ENCODE measurements around the gene STRAP. TPM values are rescaled to one million over a fixed set of nuclear protein-coding genes. Genes with fewer than 3 reads are reported as not detected.

STRAP gene
- total and polyA plus RNA-seq, 2 of the 13 experiments (the other 11 are each of a cell fraction or from before 2014, with no cell fraction given) = 66.9 to 118 TPM

GRCh38 chr12:15932971-15933370 lies 50.8 kb downstream of the STRAP start (continued):
- TF ChIP-seq REL (CRISPR knock-in tag; conservative IDR thresholded peaks at IDR 0.05) (no peak), CENPT (CRISPR knock-in tag; IDR thresholded peaks at IDR 0.05; ENCODE audit: low read depth) (no peak), ZNF382 (CRISPR knock-in tag; IDR thresholded peaks at IDR 0.05; ENCODE audit: borderline replicate concordance) (no peak), MAF1 (CRISPR knock-in tag; IDR thresholded peaks at IDR 0.05; ENCODE audit: borderline replicate concordance) (no peak), ZNF619 (CRISPR knock-in tag; IDR thresholded peaks at IDR 0.05) (no peak), NKX3-1 (CRISPR knock-in tag; IDR thresholded peaks at IDR 0.05) (no peak)

DNA sequence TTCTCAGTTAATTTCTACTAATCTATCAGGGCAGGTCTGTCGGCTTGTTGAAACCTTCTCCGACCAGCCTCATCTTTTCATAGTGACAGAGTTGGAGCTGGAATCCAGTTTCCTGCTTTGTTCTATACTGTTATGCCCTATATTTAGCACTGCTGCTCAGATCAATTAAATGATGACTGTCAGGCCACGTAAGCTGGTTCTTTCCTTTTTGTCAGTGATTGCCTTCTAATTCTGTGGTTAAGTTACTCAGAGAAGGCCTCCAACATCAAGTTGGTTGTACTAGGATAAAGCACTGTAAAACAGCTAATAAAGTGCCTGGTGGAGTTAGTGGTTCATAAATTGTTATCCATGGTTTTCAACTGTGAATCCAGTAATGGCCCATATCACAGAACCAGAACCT lies 51.6 kb downstream of the STRAP start:
- Histone ChIP-seq H3K4me2 (ENCODE audit: low read depth, low read length) (no peak overlapping the region), H3K27me3 (ENCODE audit: control insufficient read depth in 1 of 2, insufficient read depth in 2 of 2, low read length in 2 of 2) (no peaks in the 10 kb centered on the region), H3K9me3 (ENCODE audit: low read length) (peaks cover 4% of the 10 kb centered on the region), H3K9ac (ENCODE audit: insufficient read depth, low read depth, low read length) (no peak overlapping the region), H3K27ac (ENCODE audit: extremely low read length, insufficient read depth, low read length) (no peak overlapping the region), H3K4me1 (ENCODE audit: insufficient read depth, low read length) (peaks cover 14% of the 10 kb centered on the region), H3K79me2 (ENCODE audit: insufficient read depth, low read length) (no peaks in the 10 kb centered on the region), H2AFZ (ENCODE audit: low read length) (no peak overlapping the region), H3K36me3 (replicated peaks in 1 of 2; ENCODE audit: control insufficient read depth in 1 of 2, insufficient read depth in 2 of 2, low read length in 2 of 2) (no peaks in the 10 kb centered on the region), H4K20me1 (ENCODE audit: insufficient read depth, low read length) (no peaks in the 10 kb centered on the region), H3K4me3 (replicated peaks in 1 of 3; ENCODE audit: insufficient read depth in 1 of 3, low read depth in 2 of 3, low read length in 3 of 3) (no peak overlapping the region)
- FAIRE-seq = no peak
- TF ChIP-seq, protein P1, sequence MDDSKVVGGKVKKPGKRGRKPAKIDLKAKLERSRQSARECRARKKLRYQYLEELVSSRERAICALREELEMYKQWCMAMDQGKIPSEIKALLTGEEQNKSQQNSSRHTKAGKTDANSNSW (CRISPR knock-in tag; IDR thresholded peaks at IDR 0.05; ENCODE audit: borderline replicate concordance) = no peak
- no peak for TF ChIP-seq RARG (CRISPR knock-in tag; IDR thresholded peaks at IDR 0.05; ENCODE audit: low read depth)
- no peak for ATAC-seq
- DNase-seq (ENCODE audit: low spot score) = no peak
- WGBS (ENCODE audit: low lambda C conversion rate) = 96% methylated on average over 3 of the region's 3 CpGs
- intact Hi-C loops (cut with micrococcal nuclease; ENCODE audit: unreplicated experiment) = no loop called here
- BruUV-seq (replicated peaks) = no TSS peak
- CTCF ChIA-PET (ENCODE audit: low intra/inter-chr PET ratio, low total read pairs) = no interaction called here
- POLR2A ChIA-PET = no interaction called here
- in situ Hi-C loops (cut with HindIII; ENCODE audit: extremely low pct_ligation_motif_present, low pct_unique_long_range_greater_than_20kb) = no loop called here

DNA sequence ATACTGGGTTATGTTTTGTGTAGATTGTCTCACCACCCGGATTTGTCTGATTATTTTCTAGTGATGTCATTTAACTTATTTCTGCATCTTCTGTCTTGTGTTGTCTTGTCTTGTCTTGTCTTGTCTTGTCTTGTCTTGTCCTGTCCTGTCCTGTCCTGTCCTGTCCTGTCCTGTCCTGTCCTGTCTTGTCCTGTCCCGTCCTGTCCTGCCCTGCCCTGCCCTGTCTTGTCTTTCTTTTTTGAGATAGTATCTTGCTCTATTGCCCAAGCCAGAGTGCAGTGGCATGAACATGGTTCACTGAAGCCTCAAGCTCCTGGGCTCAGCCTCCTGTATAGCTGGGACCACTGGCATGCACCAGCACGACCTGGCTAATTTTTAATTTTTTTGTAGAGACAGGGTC lies 54.6 kb downstream of the STRAP start:
- no peak for FAIRE-seq
- Histone ChIP-seq H3K9me3 (ENCODE audit: low read length) (peaks cover 9% of the 10 kb centered on the region), H3K79me2 (ENCODE audit: insufficient read depth, low read length) (no peaks in the 10 kb centered on the region), H3K36me3 (replicated peaks in 1 of 2; ENCODE audit: control insufficient read depth in 1 of 2, insufficient read depth in 2 of 2, low read length in 2 of 2) (no peaks in the 10 kb centered on the region), H4K20me1 (ENCODE audit: insufficient read depth, low read length) (no peaks in the 10 kb centered on the region), H2AFZ (ENCODE audit: low read length) (no peak overlapping the region), H3K27me3 (ENCODE audit: control insufficient read depth in 1 of 2, insufficient read depth in 2 of 2, low read length in 2 of 2) (no peaks in the 10 kb centered on the region), H3K4me3 (replicated peaks in 1 of 3; ENCODE audit: insufficient read depth in 1 of 3, low read depth in 2 of 3, low read length in 3 of 3) (no peak overlapping the region), H3K9ac (ENCODE audit: insufficient read depth, low read depth, low read length) (no peak overlapping the region), H3K4me1 (ENCODE audit: insufficient read depth, low read length) (peaks cover 7% of the 10 kb centered on the region), H3K27ac (ENCODE audit: extremely low read length, insufficient read depth, low read length) (no peak overlapping the region), H3K4me2 (ENCODE audit: low read depth, low read length) (no peak overlapping the region)
- ATAC-seq = no peak
- intact Hi-C loops (cut with micrococcal nuclease; ENCODE audit: unreplicated experiment) = no loop called here
- 93% methylated on average over 3 of the region's 3 CpGs for WGBS (ENCODE audit: low lambda C conversion rate)
- POLR2A ChIA-PET = no interaction called here
- CTCF ChIA-PET (ENCODE audit: low intra/inter-chr PET ratio, low total read pairs) = no interaction called here
- no TSS peak for BruUV-seq (replicated peaks)
- DNase-seq (ENCODE audit: low spot score) = no peak
- in situ Hi-C loops (cut with HindIII; ENCODE audit: extremely low pct_ligation_motif_present, low pct_unique_long_range_greater_than_20kb) = no loop called here
- TF ChIP-seq, protein P2, sequence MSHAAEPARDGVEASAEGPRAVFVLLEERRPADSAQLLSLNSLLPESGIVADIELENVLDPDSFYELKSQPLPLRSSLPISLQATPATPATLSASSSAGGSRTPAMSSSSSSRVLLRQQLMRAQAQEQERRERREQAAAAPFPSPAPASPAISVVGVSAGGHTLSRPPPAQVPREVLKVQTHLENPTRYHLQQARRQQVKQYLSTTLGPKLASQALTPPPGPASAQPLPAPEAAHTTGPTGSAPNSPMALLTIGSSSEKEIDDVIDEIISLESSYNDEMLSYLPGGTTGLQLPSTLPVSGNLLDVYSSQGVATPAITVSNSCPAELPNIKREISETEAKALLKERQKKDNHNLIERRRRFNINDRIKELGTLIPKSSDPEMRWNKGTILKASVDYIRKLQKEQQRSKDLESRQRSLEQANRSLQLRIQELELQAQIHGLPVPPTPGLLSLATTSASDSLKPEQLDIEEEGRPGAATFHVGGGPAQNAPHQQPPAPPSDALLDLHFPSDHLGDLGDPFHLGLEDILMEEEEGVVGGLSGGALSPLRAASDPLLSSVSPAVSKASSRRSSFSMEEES (CRISPR knock-in tag; IDR thresholded peaks at IDR 0.05) = no peak
- TF ChIP-seq CREM (IDR thresholded peaks at IDR 0.05) (no peak), CREM (CRISPR knock-in tag; IDR thresholded peaks at IDR 0.05) (no peak), ZNF564 (CRISPR knock-in tag; IDR thresholded peaks at IDR 0.05) (no peak)
- TF ChIP-seq, protein P3, sequence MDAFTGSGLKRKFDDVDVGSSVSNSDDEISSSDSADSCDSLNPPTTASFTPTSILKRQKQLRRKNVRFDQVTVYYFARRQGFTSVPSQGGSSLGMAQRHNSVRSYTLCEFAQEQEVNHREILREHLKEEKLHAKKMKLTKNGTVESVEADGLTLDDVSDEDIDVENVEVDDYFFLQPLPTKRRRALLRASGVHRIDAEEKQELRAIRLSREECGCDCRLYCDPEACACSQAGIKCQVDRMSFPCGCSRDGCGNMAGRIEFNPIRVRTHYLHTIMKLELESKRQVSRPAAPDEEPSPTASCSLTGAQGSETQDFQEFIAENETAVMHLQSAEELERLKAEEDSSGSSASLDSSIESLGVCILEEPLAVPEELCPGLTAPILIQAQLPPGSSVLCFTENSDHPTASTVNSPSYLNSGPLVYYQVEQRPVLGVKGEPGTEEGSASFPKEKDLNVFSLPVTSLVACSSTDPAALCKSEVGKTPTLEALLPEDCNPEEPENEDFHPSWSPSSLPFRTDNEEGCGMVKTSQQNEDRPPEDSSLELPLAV (CRISPR knock-in tag; conservative IDR thresholded peaks at IDR 0.05; ENCODE audit: low read depth) = no peak

Measured in HepG2 (cell line).